LNCaP clone FGC (cell line): ENCODE measurements around the gene ABCA6.

Experiments used
- DNase-seq: peaks from one replicate; pipeline ENCODE4 v3.0.0-alpha.2; 2011; ENCODE audit warnings: low read depth
- H3K4me3 ChIP-seq: 2 replicates; pipeline ENCODE4 v1.5.1; 2011; ENCODE audit warnings: mild to moderate bottlenecking, low read depth, low read length, control low read depth
- CTCF ChIP-seq: IDR thresholded peaks from 2 replicates; pipeline ENCODE4 v1.5.1; 2012; ENCODE audit warnings: mild to moderate bottlenecking; ENCODE audit not compliant: control insufficient read depth, insufficient read depth; ENCODE audit errors: extremely low read depth

Gene ABCA6

DNA sequence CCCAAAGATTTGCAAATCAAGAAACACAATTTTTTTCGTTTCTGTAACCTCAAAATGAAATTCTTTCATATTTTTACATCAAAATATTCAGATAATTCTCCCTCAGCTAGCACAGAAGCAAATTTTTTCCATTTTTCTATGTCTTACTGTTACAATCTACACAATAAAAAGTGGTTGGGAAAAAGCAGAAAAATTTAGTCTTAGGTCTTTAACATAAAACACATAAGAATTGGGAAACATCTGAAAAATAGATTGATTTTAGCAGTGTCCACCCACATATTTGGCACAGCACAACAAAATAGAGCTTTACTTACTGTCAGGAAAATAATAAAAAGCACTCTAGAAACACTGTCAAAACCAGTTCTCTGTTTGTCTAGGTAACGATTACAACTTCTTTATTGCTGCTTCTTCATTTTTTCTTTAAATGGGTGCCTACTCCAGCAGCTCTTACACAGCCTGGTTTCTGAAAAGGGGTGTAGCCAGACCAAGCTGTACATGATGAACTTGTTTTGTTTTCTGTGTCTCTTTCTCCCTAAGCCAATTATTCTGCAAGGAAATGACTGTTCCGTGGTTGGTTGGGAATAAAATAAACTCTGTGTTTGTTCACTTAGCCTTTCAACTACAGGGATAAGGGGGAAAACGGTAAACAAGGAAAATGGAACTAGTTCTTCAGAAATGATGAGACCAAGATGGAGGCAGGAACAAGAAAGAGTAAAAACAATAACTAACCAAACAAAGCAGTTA, at the start of gene ABCA6:
Gene ABCA6, minus strand, starts transcription at position 465 of the 744 bp plus-strand sequence. CDS start 1,192 bp downstream, outside the sequence.
- DNase-seq: no peak
- no peak within 1 kb of the TSS for H3K4me3 ChIP-seq
- no peak for TF ChIP-seq CTCF

DNA sequence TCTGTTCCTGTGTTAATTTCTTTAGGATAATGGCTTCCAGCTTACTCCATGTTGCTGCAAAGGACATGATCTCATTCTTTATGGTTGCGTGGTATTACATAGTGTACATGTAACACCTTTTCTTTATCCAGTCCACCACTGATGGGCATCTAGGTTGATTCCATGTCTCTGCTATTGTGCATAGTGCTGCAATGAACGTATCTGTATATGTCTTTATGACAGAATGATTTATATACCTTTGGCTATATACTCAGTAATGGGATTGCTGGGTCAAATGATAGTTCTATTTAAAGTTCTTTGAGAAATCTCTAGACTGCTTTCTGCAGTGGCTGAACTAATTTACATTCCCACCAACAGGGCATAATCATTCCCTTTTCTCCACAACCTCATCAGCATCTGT, 47.1 kb upstream of the ABCA6 start:
- no peak overlapping the region for H3K4me3 ChIP-seq
- DNase-seq: no peak
- TF ChIP-seq CTCF: no peak

DNA sequence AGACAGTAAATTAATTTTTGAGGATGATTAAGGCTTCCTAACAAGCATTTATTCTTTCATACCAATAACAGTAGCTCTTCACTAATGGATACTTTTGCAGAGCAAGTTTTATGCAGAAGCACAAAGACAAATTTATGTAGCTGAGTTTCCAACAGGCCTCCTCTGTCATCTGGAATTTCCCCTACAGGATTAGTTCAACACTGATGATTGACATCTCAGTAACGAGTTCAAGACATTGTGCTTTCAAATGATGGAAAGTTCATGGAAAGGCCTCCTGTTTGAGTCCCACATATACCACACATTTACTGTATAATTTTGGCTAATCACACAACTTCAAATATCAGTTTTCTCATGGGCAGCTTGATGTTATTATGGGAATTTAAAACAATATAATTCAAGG, 46.4 kb upstream of the ABCA6 start:
- no peak for DNase-seq
- no peak for TF ChIP-seq CTCF
- no peak overlapping the region for H3K4me3 ChIP-seq

DNA sequence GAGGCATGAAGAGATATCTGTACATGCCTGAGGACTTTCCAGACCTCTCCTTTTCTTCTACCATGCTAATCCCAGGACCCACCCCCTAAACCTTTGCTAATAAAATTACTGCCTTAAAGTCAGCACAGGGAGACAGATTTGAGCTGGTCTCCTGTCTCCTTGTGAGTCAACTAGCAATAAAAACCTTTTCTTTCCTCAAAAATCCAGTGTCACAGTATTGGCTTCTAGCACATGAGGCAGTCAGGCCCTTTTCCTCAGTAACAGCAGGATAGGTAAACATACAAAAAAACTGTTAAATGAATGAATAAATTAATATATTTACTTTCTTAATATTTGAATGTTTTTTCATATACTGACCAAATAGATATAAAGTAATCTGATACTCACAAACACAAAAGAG, 45.6 kb upstream of the ABCA6 start:
- no peak for TF ChIP-seq CTCF
- no peak for DNase-seq
- H3K4me3 ChIP-seq: no peak overlapping the region

- TF ChIP-seq CTCF: no peak
- no peak overlapping the region for H3K4me3 ChIP-seq
- DNase-seq: no peak
These were observed 37.7 kb upstream of the ABCA6 start for GRCh38 chr17:69179227-69179952.

- DNase-seq: no peak
- no peak overlapping the region for H3K4me3 ChIP-seq
- TF ChIP-seq CTCF: no peak
These were observed 34.7 kb upstream of the ABCA6 start for GRCh38 chr17:69176457-69176795.
